IMR-90 (cell line): ENCODE measurements around the gene MAP2K2. TPM values are rescaled to one million over a fixed set of nuclear protein-coding genes. Genes with fewer than 3 reads are reported as not detected.

Experiments used
- ATAC-seq: fragments of 200-7000 bp; cut with Tn5 transposase; 2 replicates; pipeline ENCODE4 v1.9.1; 2020; ENCODE audit warnings: low read depth, mild to moderate bottlenecking, moderate library complexity
- BruUV-seq: library from RNA; stranded (reverse); fragments of 400-500 nt; replicated peaks from 2 replicates; lab custom pipeline; 2021; lab: Mats Ljungman, UMichigan
- CTCF ChIA-PET: fragments of 300-600 bp; formaldehyde crosslinking; extraction: SDS; loops from one replicate; lab custom pipeline; 2021; ENCODE audit warnings: antibody characterized with exemption; lab: Yijun Ruan, JAX
- POLR2A ChIA-PET: fragments of 300-600 bp; sonication (Branson Sonifier 250); formaldehyde crosslinking; loops from one replicate; lab custom pipeline; 2022; ENCODE audit warnings: antibody characterized with exemption; ENCODE audit not compliant: unreplicated experiment; lab: Charles Lee
- DNase-seq: peaks from one replicate; pipeline ENCODE4 v3.0.0; 2013
- H2AFZ ChIP-seq: replicated peaks from 2 replicates; pipeline ENCODE3; 2013; ENCODE audit warnings: low read length, mild to moderate bottlenecking; ENCODE audit not compliant: poor library complexity
- H2AK5ac ChIP-seq: 2 replicates; pipeline ENCODE4 v1.6.1; 2013; ENCODE audit warnings: low read depth, low read length, inconsistent platforms
- H2AK9ac ChIP-seq: replicated peaks from 2 replicates; pipeline ENCODE3; 2013; ENCODE audit warnings: mild to moderate bottlenecking, low read depth, low read length, moderate library complexity; ENCODE audit not compliant: poor library complexity
- H2BK120ac ChIP-seq: 2 replicates; pipeline ENCODE4 v1.6.1; 2013; ENCODE audit warnings: low read depth, low read length, inconsistent platforms
- H2BK15ac ChIP-seq: 3 replicates; pipeline ENCODE4 v1.6.1; 2013; ENCODE audit warnings: low read depth, low read length, inconsistent platforms
- H2BK20ac ChIP-seq: 2 replicates; pipeline ENCODE4 v1.6.1; 2013; ENCODE audit warnings: low read depth, mild to moderate bottlenecking, inconsistent platforms, low read length, moderate library complexity
- H2BK5ac ChIP-seq: 2 replicates; pipeline ENCODE4 v1.6.1; 2013; ENCODE audit warnings: mild to moderate bottlenecking, low read depth, low read length, inconsistent platforms; ENCODE audit not compliant: poor library complexity, severe bottlenecking
- H3K14ac ChIP-seq: replicated peaks from 2 replicates; pipeline ENCODE4 v1.6.1; 2013; ENCODE audit warnings: low read depth, low read length, inconsistent platforms
- H3K18ac ChIP-seq: 2 replicates; pipeline ENCODE4 v1.6.1; 2013; ENCODE audit warnings: low read depth, low read length, control low read depth
- H3K23ac ChIP-seq: 2 replicates; pipeline ENCODE4 v1.6.1; 2013; ENCODE audit warnings: low read depth, low read length, inconsistent platforms
- H3K27ac ChIP-seq: 2 replicates; pipeline ENCODE4 v1.5.1; 2013; ENCODE audit warnings: mild to moderate bottlenecking, control low read depth, low read length; ENCODE audit not compliant: insufficient read depth
- H3K27me3 ChIP-seq: 2 replicates; pipeline ENCODE4 v1.6.1; 2013; ENCODE audit warnings: low read length; ENCODE audit not compliant: control insufficient read depth, insufficient read depth
- H3K36me3 ChIP-seq: 2 replicates; pipeline ENCODE4 v1.6.1; 2013; ENCODE audit warnings: low read length, mixed read lengths; ENCODE audit not compliant: control insufficient read depth, insufficient read depth
- H3K4ac ChIP-seq: 2 replicates; pipeline ENCODE4 v1.6.1; 2013; ENCODE audit warnings: low read depth, low read length, inconsistent platforms
- H3K4me1 ChIP-seq: 2 replicates; pipeline ENCODE4 v1.6.1; 2013; ENCODE audit warnings: low read length, mixed read lengths; ENCODE audit not compliant: control insufficient read depth, insufficient read depth
- H3K4me2 ChIP-seq: 2 replicates; pipeline ENCODE4 v1.6.1; 2013; ENCODE audit warnings: low read depth, mild to moderate bottlenecking, control low read depth, low read length, moderate library complexity
- H3K4me3 ChIP-seq: 2 replicates; pipeline ENCODE4 v1.5.1; 2013; ENCODE audit warnings: low read depth, mild to moderate bottlenecking, control low read depth, low read length, moderate library complexity; ENCODE audit not compliant: insufficient read depth
- H3K56ac ChIP-seq: 2 replicates; pipeline ENCODE4 v1.6.1; 2013; ENCODE audit warnings: low read length, inconsistent platforms; ENCODE audit not compliant: insufficient read depth; ENCODE audit errors: extremely low read depth
- H3K79me1 ChIP-seq, 2 experiments: 2 replicates each; pipeline ENCODE4 v1.6.1; 2013; ENCODE audit warnings: low read length in 2 of 2, inconsistent platforms in 1 of 2, low read depth in 1 of 2
- H3K9ac ChIP-seq: 2 replicates; pipeline ENCODE4 v1.6.1; 2013; ENCODE audit warnings: low read depth, low read length, control low read depth
- H3K9me1 ChIP-seq: 2 replicates; pipeline ENCODE4 v1.6.1; 2013; ENCODE audit warnings: low read length, inconsistent platforms; ENCODE audit not compliant: insufficient read depth
- H3K9me3 ChIP-seq: 2 replicates; pipeline ENCODE4 v1.6.1; 2013; ENCODE audit warnings: low read length; ENCODE audit not compliant: control insufficient read depth, insufficient read depth
- H4K20me1 ChIP-seq: 2 replicates; pipeline ENCODE4 v1.6.1; 2013; ENCODE audit warnings: low read length, inconsistent platforms; ENCODE audit not compliant: insufficient read depth
- H4K5ac ChIP-seq: 2 replicates; pipeline ENCODE4 v1.6.1; 2013; ENCODE audit warnings: mild to moderate bottlenecking, low read depth, low read length, control low read depth
- H4K8ac ChIP-seq, 2 experiments: 2 replicates each; pipeline ENCODE4 v1.6.1; 2013; ENCODE audit warnings: low read depth in 2 of 2, low read length in 2 of 2, control low read depth in 1 of 2, inconsistent platforms in 1 of 2
- H4K91ac ChIP-seq: 2 replicates; pipeline ENCODE4 v1.6.1; 2013; ENCODE audit warnings: low read depth, low read length, inconsistent platforms; ENCODE audit not compliant: insufficient read depth
- BHLHE40 ChIP-seq: fragments of 150-350 bp; IDR thresholded peaks from 2 replicates; pipeline ENCODE4 v1.6.1; 2016; ENCODE audit warnings: mild to moderate bottlenecking, low read depth, low read length
- CTCF ChIP-seq: conservative IDR thresholded peaks from 2 replicates; pipeline ENCODE4 v1.5.1; 2012; ENCODE audit warnings: mild to moderate bottlenecking, low read depth, low read length, improper control_type of control experiment
- MAFK ChIP-seq: IDR thresholded peaks from 2 replicates; pipeline ENCODE4 v1.6.1; 2012; ENCODE audit warnings: low read depth, low read length, improper control_type of control experiment
- MAZ ChIP-seq: IDR thresholded peaks from 2 replicates; pipeline ENCODE4 v1.6.1; 2012; ENCODE audit warnings: low read depth, mild to moderate bottlenecking, low read length, improper control_type of control experiment, moderate library complexity, borderline replicate concordance
- MXI1 ChIP-seq: IDR thresholded peaks from 2 replicates; pipeline ENCODE4 v1.6.1; 2012; ENCODE audit warnings: low read depth, mild to moderate bottlenecking, low read length, moderate library complexity, borderline replicate concordance
- NFE2L2 ChIP-seq: fragments of 150-350 bp; IDR thresholded peaks from 2 replicates; pipeline ENCODE4 v1.6.1; 2016; ENCODE audit warnings: low read depth, mild to moderate bottlenecking, low read length
- RAD21 ChIP-seq: IDR thresholded peaks from 2 replicates; pipeline ENCODE4 v1.6.1; 2012; ENCODE audit warnings: low read length, improper control_type of control experiment
- RCOR1 ChIP-seq: IDR thresholded peaks from 2 replicates; pipeline ENCODE4 v1.6.1; 2012; ENCODE audit warnings: mild to moderate bottlenecking, low read length, improper control_type of control experiment; ENCODE audit not compliant: insufficient replicate concordance
- RFX5 ChIP-seq: IDR thresholded peaks from 2 replicates; pipeline ENCODE4 v1.8.0; 2012; ENCODE audit warnings: low read depth, mild to moderate bottlenecking, low read length, moderate library complexity
- SMC3 ChIP-seq: fragments of 150-350 bp; IDR thresholded peaks from 2 replicates; pipeline ENCODE4 v1.6.1; 2016; ENCODE audit warnings: low read depth, mild to moderate bottlenecking, antibody characterized with exemption, low read length, moderate library complexity
- USF2 ChIP-seq: fragments of 150-350 bp; IDR thresholded peaks from 2 replicates; pipeline ENCODE4 v1.6.1; 2017; ENCODE audit warnings: mild to moderate bottlenecking, antibody characterized with exemption, low read length, low read depth
- WGBS, 2 experiments: methylation state at CpG; one replicate each; pipeline versions ENCODE4 v1.1.5 to v1.1.7; 2013; ENCODE audit warnings: missing lambda C conversion rate in 2 of 2; ENCODE audit not compliant: insufficient read length in 1 of 2; ENCODE audit errors: extremely low coverage in 2 of 2; 5-methylcytosine and 5-hydroxymethylcytosine counted together
- dilution Hi-C: fragments of 300-500 bp; cut with HindIII; formaldehyde crosslinking; loops from one replicate; pipeline ENCODE4 v1.14.3; 2018; ENCODE audit warnings: low sequenced_read_pairs; ENCODE audit not compliant: unreplicated experiment
- in situ Hi-C: fragments of 300-500 bp; cut with MboI; formaldehyde crosslinking; loops from 3 replicates; pipeline ENCODE4 v1.14.3; 2019; ENCODE audit warnings: low sequenced_read_pairs, inconsistent platforms, mixed read lengths
- intact Hi-C: fragments of 100-400 bp; cut with micrococcal nuclease; formaldehyde crosslinking; loops from 2 replicates; pipeline ENCODE4 v1.10.0; 2022
- polyA plus RNA-seq, 3 experiments: library from polyadenylated mRNA; depleted of rRNA; stranded (reverse); fragments of >200 nt; gene quantifications; 2 replicates each; pipeline ENCODE4 v1.2.3, GENCODE V29; 2012; ENCODE audit warnings: low replicate concordance in 1 of 3
- total RNA-seq: library from RNA; depleted of rRNA; stranded (reverse); fragments of >200 nt; gene quantifications from 2 replicates; pipeline ENCODE4 v1.2.3, GENCODE V29; 2012

Gene MAP2K2
- total and polyA plus RNA-seq, 2 of the 4 experiments (the other 2 are of a cell fraction): 115 to 151 TPM

- H2BK120ac ChIP-seq: no peak overlapping the region
- ChIA-PET POLR2A (no interaction called here), CTCF (no interaction called here)
- TF ChIP-seq USF2: no peak
- no peak for TF ChIP-seq RFX5
- TF ChIP-seq MAZ: no peak
- TF ChIP-seq MAFK: no peak
- no peak for TF ChIP-seq MXI1
- no peak for TF ChIP-seq NFE2L2
- no peak for TF ChIP-seq SMC3
- TF ChIP-seq CTCF: no peak
- no peak for TF ChIP-seq RAD21
- TF ChIP-seq RCOR1: no peak
- no peak for TF ChIP-seq BHLHE40
- peaks cover 89% of the 10 kb centered on the region for H4K20me1 ChIP-seq
- no peak overlapping the region for H4K91ac ChIP-seq
- H4K8ac ChIP-seq: no peak overlapping the region; a peak in 1 of 4 replicates
- no peak overlapping the region for H3K23ac ChIP-seq
- H3K27ac ChIP-seq: peak overlapping the region; percentile 68; the same call in 1 of the 2 replicates
- no peak overlapping the region for H3K4ac ChIP-seq
- intact Hi-C loops: no loop called here
- peaks cover 45% of the 10 kb centered on the region for H3K4me1 ChIP-seq
- H3K14ac ChIP-seq: no peak overlapping the region
- in situ Hi-C loops: no loop called here
- H3K36me3 ChIP-seq: peaks cover 25% of the 10 kb centered on the region
- H3K9me3 ChIP-seq: no peaks in the 10 kb centered on the region
- peak overlapping the region; percentile 32 for H2BK5ac ChIP-seq
- H2BK15ac ChIP-seq: no peak overlapping the region
- H4K5ac ChIP-seq: no peak overlapping the region
- H3K18ac ChIP-seq: no peak overlapping the region
- H3K27me3 ChIP-seq: no peaks in the 10 kb centered on the region
- dilution Hi-C loops: no loop called here
- peak overlapping the region; percentile 44 for H2AK9ac ChIP-seq
- no peak overlapping the region for H2BK20ac ChIP-seq
- H3K4me3 ChIP-seq: no peak overlapping the region
- peaks cover 3 to 43% of the 10 kb centered on the region in 2 experiments; a peak in 3 of 4 replicates for H3K79me1 ChIP-seq
- no TSS peak for BruUV-seq
- H3K56ac ChIP-seq: no peak overlapping the region
- no peak overlapping the region for H3K4me2 ChIP-seq
- no peak overlapping the region for H3K9ac ChIP-seq
- H2AK5ac ChIP-seq: peak overlapping the region; percentile 4; the same call in 1 of the 2 replicates
- H3K9me1 ChIP-seq: no peaks in the 10 kb centered on the region
- WGBS, 2 experiments: 94% methylated on average over 3 of the region's 16 CpGs; no CpG with 5 or more reads in 1 of the 2 experiments
- ATAC-seq: no peak
- no peak overlapping the region for H2AFZ ChIP-seq
- no peak for DNase-seq
Measured at GRCh38 chr19:4060621-4061177, 63.2 kb downstream of the MAP2K2 start.
